Erythroblast (primary cell): Measurements from ENCODE around the gene FOXC1.

Experiments used
- DNase-seq, 2 experiments: peaks; one replicate each; lab custom pipeline; 2025; lab: John Stamatoyannopoulos, UW
- GATA1 ChIP-seq: IDR thresholded peaks from 2 replicates; pipeline ENCODE4 v1.6.1; 2011; ENCODE audit warnings: low read depth, mild to moderate bottlenecking, control low read depth, low read length, moderate library complexity
- POLR2A ChIP-seq: IDR thresholded peaks from 2 replicates; pipeline ENCODE4 v1.6.1; 2011; ENCODE audit warnings: mild to moderate bottlenecking, low read length

Gene FOXC1

GRCh38 chr6:1622851-1623768 lies 13.4 kb downstream of the FOXC1 start:
- no peak for DNase-seq
- TF ChIP-seq POLR2A, result no peak

GRCh38 chr6:1623769-1624057 lies 14.0 kb downstream of the FOXC1 start:
- DNase-seq, result no peak
- TF ChIP-seq GATA1 (no peak), POLR2A (no peak)

- no peak for TF ChIP-seq GATA1
- no peak for TF ChIP-seq POLR2A
- DNase-seq, result no peak
Observed at GRCh38 chr6:1624058-1624850, 14.5 kb downstream of the FOXC1 start.

- no peak for DNase-seq
- TF ChIP-seq GATA1 (no peak), POLR2A (no peak)
Observed at GRCh38 chr6:1624851-1625781, 15.4 kb downstream of the FOXC1 start.

- TF ChIP-seq GATA1 (no peak), POLR2A (no peak)
- DNase-seq, result no peak
Observed at GRCh38 chr6:1625794-1626435, 16.2 kb downstream of the FOXC1 start.

GRCh38 chr6:1626481-1626880 lies 16.8 kb downstream of the FOXC1 start:
- no peak for DNase-seq
- no peak for TF ChIP-seq POLR2A
- TF ChIP-seq GATA1, result no peak

GRCh38 chr6:1627827-1628560 lies 18.3 kb downstream of the FOXC1 start:
- TF ChIP-seq POLR2A (no peak), GATA1 (no peak)
- DNase-seq, result no peak

GRCh38 chr6:1629316-1629715 lies 19.6 kb downstream of the FOXC1 start:
- DNase-seq, result no peak
- TF ChIP-seq GATA1, result no peak
- TF ChIP-seq POLR2A, result no peak

GRCh38 chr6:1630212-1630770 lies 20.6 kb downstream of the FOXC1 start:
- DNase-seq, result no peak
- TF ChIP-seq POLR2A (no peak), GATA1 (no peak)

DNA sequence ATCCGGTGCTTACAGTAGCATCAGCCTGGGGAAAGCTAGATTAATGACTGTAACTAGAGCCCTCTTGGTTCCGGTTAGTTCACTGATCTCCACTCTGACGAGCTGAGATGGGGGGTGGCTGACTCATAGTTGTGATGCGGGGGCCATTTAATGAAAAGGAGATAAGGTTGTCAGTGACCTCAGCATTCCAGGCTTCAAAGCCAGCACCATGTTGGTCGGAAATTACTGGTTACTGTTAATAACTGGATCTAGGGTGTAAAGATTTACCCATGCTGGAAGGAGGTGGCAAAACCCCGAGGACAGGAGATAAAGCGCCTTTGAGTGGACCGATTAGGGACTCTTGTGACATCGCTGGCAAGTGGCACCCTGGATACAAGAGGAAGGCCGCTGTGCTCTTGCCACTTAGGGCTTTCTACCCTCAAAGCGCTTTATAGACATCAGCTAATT lies 21.1 kb downstream of the FOXC1 start:
- no peak for DNase-seq
- TF ChIP-seq GATA1, result no peak
- TF ChIP-seq POLR2A, result no peak

DNA sequence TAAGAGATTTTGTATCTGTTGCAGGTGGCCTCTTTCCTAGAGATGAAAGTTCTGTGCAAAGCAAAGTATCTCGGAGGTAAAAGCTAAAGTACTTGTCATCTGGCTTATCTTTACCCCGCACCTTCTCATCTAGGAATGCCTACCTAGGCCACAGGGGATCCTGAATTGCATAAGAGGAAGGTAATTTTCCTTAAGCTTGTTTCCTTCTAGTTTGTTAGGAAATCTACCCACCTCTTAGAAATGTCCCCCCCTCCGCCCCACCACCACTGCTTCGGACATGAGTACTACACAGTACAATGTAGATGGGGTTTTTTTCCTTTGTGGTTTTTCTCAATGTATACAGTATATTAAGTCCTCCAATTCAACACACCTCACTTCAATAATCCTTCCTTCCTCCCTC lies 21.5 kb downstream of the FOXC1 start:
- no peak for TF ChIP-seq POLR2A
- DNase-seq, result no peak

DNA sequence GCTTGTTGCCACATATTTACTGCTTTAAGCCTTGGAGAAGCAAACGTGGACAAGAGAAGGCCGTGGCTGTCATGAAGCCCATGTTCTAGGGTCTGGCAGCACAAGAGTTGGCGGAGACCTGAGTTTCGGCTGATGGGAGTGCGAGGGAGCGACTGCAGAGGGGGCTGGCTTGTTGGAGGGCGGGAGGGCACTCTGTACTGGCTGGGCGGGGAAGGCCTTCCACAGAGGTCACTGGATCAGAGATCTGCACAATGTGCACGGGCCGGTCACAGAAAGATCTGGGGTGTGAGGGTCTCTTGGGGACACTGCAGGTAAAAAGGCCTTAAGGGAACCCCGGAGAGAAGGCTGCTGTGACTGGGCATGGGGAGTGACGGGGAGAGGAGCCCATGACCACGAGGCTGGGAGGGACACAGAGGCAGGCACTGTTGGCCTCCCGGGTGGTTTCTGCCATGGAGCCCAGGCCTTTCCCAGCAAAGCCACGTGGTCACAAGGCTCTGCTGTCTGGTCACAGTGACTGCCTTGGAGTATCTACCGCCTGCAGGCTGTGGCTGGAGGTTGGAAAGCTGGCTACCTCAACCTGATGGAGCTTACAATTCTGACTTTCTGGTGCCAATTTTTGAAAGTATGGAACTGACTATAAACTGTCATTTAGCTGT lies 23.8 kb downstream of the FOXC1 start:
- TF ChIP-seq GATA1, result no peak
- no peak for TF ChIP-seq POLR2A
- no peak for DNase-seq
